Panc1 (cell line): Measurements from ENCODE around the gene KATNAL2. TPM values are rescaled to one million over a fixed set of nuclear protein-coding genes. Genes with fewer than 3 reads are reported as not detected.

Experiments
- ATAC-seq: fragments of 200-7000 bp; cut with Tn5 transposase; 2 replicates; pipeline ENCODE4 v1.9.1; 2020; ENCODE audit warnings: mild to moderate bottlenecking, moderate library complexity
- BruUV-seq: library from RNA; stranded (reverse); fragments of 400-500 nt; replicated peaks from 2 replicates; lab custom pipeline; 2021; lab: Mats Ljungman, UMichigan
- CTCF ChIA-PET: fragments of 300-600 bp; sonication (Branson Sonifier 250); formaldehyde crosslinking; loops from one replicate; lab custom pipeline; 2022; ENCODE audit warnings: antibody characterized with exemption; lab: Charles Lee
- POLR2A ChIA-PET: fragments of 300-600 bp; sonication (Branson Sonifier 250); formaldehyde crosslinking; loops from one replicate; lab custom pipeline; 2022; ENCODE audit warnings: antibody characterized with exemption; lab: Charles Lee
- DNase-seq: peaks from one replicate; pipeline ENCODE4 v3.0.0-alpha.2; 2010; ENCODE audit warnings: low read depth, low spot score
- H3K27ac ChIP-seq: 2 replicates; pipeline ENCODE4 v1.5.1; 2011; ENCODE audit warnings: mild to moderate bottlenecking, low read length, inconsistent platforms
- H3K27me3 ChIP-seq: fragments of 200-500 bp; sonication (Bioruptor generic); 2 replicates; pipeline ENCODE4 v1.6.0; 2014; ENCODE audit warnings: low read length, inconsistent platforms; ENCODE audit not compliant: control insufficient read depth, insufficient read depth
- H3K36me3 ChIP-seq: fragments of 200-500 bp; sonication (Bioruptor generic); 2 replicates; pipeline ENCODE4 v1.5.1; 2014; ENCODE audit warnings: inconsistent platforms, mild to moderate bottlenecking, low read length, moderate library complexity; ENCODE audit not compliant: control insufficient read depth, insufficient read depth
- H3K4me1 ChIP-seq: 2 replicates; pipeline ENCODE4 v1.5.1; 2011; ENCODE audit warnings: inconsistent platforms, mild to moderate bottlenecking, low read length, moderate library complexity; ENCODE audit not compliant: control insufficient read depth, insufficient read depth
- H3K4me3 ChIP-seq, 2 experiments: 2 replicates each; pipeline ENCODE4 v1.5.1; 2011 to 2012; ENCODE audit warnings: low read depth in 2 of 2, low read length in 2 of 2, mild to moderate bottlenecking in 2 of 2, inconsistent platforms in 1 of 2, moderate library complexity in 1 of 2
- H3K9me3 ChIP-seq: fragments of 200-500 bp; sonication (Bioruptor generic); 2 replicates; pipeline ENCODE4 v1.5.1; 2014; ENCODE audit warnings: low read depth, mild to moderate bottlenecking, inconsistent platforms, low read length, moderate library complexity; ENCODE audit not compliant: control insufficient read depth, insufficient read depth
- POLR2AphosphoS5 ChIP-seq: IDR thresholded peaks from 2 replicates; pipeline ENCODE4 v1.6.1; 2012; ENCODE audit warnings: mild to moderate bottlenecking, low read depth, low read length, moderate library complexity
- REST ChIP-seq, 2 experiments: IDR thresholded peaks; 2 replicates each; pipeline ENCODE4 v1.6.1; 2011 to 2012; ENCODE audit warnings: low read depth in 2 of 2, control low read depth in 1 of 2, low read length in 1 of 2, mild to moderate bottlenecking in 1 of 2, moderate library complexity in 1 of 2; ENCODE audit not compliant: insufficient read depth in 1 of 2
- SIN3A ChIP-seq: IDR thresholded peaks from 2 replicates; pipeline ENCODE4 v1.6.1; 2012; ENCODE audit warnings: low read depth, mild to moderate bottlenecking, low read length, moderate library complexity, borderline replicate concordance; ENCODE audit not compliant: insufficient read depth
- TCF7L2 ChIP-seq: IDR thresholded peaks from 2 replicates; pipeline ENCODE4 v1.6.1; 2011; ENCODE audit warnings: mild to moderate bottlenecking, low read depth, low read length, inconsistent platforms
- in situ Hi-C: cut with HindIII; loops from 2 replicates; pipeline ENCODE4 v1.10.0; 2016; ENCODE audit warnings: low sequenced_read_pairs, low pct_unique_long_range_greater_than_20kb
- intact Hi-C: fragments of 100-400 bp; cut with micrococcal nuclease; formaldehyde crosslinking; loops from one replicate; pipeline ENCODE4 v1.10.0; 2022; ENCODE audit not compliant: unreplicated experiment
- total RNA-seq: library from RNA; stranded (reverse); gene quantifications from one replicate; pipeline ENCODE4 v1.2.1, GENCODE V29; 2021; ENCODE audit not compliant: unreplicated experiment
- TF ChIP-seq, protein P1 (sequence below): fragments of 450-650 bp; IDR thresholded peaks from 2 replicates; pipeline ENCODE4 v1.5.1; 2017; ENCODE audit warnings: mild to moderate bottlenecking

Gene KATNAL2
- total RNA-seq, 1 experiment from 2014 or later: 2.6 TPM

DNA sequence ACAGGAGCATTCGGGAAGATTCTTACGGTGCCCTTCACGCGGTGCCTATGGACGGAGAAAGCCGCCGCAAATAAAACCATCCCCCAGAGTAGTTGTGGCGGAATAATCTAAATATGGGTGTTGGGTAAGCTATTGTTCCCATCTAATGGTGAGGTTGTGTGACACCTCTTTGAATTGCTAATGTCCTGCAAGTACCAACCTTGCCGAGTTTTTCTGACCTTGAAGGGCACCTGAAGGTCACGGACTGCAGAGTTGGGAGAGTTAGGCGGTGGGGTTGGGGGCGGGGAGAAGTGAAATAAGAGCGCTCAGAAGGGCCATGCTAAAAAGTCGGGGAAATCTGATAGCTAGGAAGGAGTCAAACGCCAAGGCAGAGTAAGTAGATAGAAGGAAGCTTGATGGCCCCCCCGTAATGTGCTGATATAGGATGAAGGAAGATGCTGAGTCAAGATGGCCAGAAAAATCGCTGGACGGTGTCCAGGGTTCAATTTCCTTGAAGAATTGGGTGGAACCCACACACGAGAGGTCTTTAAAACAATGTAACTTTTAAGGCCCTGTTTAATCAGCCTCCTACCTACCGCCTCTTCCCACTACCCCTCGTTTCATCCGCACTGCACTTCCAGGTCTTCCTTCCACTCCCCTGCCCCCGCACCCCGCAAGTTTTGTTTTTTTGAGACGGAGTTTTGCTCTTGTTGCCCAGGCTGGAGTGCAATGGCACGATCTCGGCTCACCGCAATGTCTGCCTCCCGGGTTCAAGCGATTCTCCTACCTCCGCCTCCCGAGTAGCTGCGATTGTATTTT, 600 bp downstream of the KATNAL2 start:
- TF ChIP-seq REST (IDR thresholded peaks at IDR 0.05; ENCODE audit: insufficient read depth in 1 of 2, low read depth in 2 of 2, low read length in 1 of 2) (no peak), SIN3A (no peak), POLR2AphosphoS5 (no peak), TCF7L2 (no peak)
- TF ChIP-seq, protein P1, sequence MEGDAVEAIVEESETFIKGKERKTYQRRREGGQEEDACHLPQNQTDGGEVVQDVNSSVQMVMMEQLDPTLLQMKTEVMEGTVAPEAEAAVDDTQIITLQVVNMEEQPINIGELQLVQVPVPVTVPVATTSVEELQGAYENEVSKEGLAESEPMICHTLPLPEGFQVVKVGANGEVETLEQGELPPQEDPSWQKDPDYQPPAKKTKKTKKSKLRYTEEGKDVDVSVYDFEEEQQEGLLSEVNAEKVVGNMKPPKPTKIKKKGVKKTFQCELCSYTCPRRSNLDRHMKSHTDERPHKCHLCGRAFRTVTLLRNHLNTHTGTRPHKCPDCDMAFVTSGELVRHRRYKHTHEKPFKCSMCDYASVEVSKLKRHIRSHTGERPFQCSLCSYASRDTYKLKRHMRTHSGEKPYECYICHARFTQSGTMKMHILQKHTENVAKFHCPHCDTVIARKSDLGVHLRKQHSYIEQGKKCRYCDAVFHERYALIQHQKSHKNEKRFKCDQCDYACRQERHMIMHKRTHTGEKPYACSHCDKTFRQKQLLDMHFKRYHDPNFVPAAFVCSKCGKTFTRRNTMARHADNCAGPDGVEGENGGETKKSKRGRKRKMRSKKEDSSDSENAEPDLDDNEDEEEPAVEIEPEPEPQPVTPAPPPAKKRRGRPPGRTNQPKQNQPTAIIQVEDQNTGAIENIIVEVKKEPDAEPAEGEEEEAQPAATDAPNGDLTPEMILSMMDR: no peak
- CTCF ChIA-PET: interaction anchor here (0.8 kb wide), 1 partner anchor 150 kb away, joined by 4 read pairs; no protein-coding TSS in a partner anchor
- no peaks in the 10 kb centered on the region for H3K27me3 ChIP-seq
- peak; percentile 20; the same call in 1 of the 2 replicates for ATAC-seq
- peak overlapping the region; percentile 81 for H3K27ac ChIP-seq
- in situ Hi-C loops (no loop called here), intact Hi-C loops (no loop called here)
- peaks cover 12% of the 10 kb centered on the region for H3K4me1 ChIP-seq
- BruUV-seq: TSS peak; percentile 92
- no peak for DNase-seq
- peak overlapping the region; percentile 76 to 85 for H3K4me3 ChIP-seq
- H3K36me3 ChIP-seq: no peaks in the 10 kb centered on the region; the same call in 1 of the 2 replicates
- POLR2A ChIA-PET: interaction anchor here (0.7 kb wide), 1 partner anchor 286 kb away, joined by 3 read pairs; no protein-coding TSS in a partner anchor
- H3K9me3 ChIP-seq: no peaks in the 10 kb centered on the region

DNA sequence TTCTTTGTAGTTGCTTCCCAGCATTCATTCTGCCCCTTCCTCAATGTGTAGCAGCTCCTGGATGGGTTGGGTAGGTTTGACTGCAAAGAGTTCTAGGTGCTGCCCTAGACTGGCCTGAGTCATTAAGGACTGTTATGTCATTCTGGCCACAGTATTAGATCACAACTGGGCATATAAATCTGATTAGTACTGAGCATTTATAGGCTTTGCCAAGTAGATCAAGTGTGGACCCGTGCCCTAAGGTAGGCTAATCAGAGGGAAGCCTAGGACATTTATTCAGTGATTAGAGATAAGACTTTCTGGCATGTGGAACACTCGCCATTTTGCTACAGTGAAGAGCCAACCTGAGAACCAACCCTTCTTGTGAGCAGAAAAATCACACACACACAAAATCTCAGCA, 2.7 kb downstream of the KATNAL2 start:
- intact Hi-C loops (no loop called here), in situ Hi-C loops (no loop called here)
- TSS peak; percentile 50 for BruUV-seq
- H3K4me1 ChIP-seq: peaks cover 5% of the 10 kb centered on the region; the same call in 1 of the 2 replicates
- TF ChIP-seq SIN3A (no peak), REST (IDR thresholded peaks at IDR 0.05; ENCODE audit: insufficient read depth in 1 of 2, low read depth in 2 of 2, low read length in 1 of 2) (no peak), TCF7L2 (no peak), POLR2AphosphoS5 (no peak)
- TF ChIP-seq, protein P1: no peak
- DNase-seq (no peak), ATAC-seq (no peak)
- H3K4me3 ChIP-seq: no peak overlapping the region
- H3K27me3 ChIP-seq: no peaks in the 10 kb centered on the region
- no peaks in the 10 kb centered on the region; the same call in 1 of the 2 replicates for H3K36me3 ChIP-seq
- no peak overlapping the region for H3K27ac ChIP-seq
- ChIA-PET CTCF (no interaction called here), POLR2A (no interaction called here)
- no peaks in the 10 kb centered on the region for H3K9me3 ChIP-seq
